Duodenal mucosa (tissue), 2 donors: ENCODE data around the gene CALHM5.

Experiments used
- H3K27ac ChIP-seq: one replicate; pipeline ENCODE4 v1.7.0; 2013; ENCODE audit warnings: low read depth, low read length
- H3K27me3 ChIP-seq, 2 donors: one replicate each; pipeline ENCODE4 v1.7.0; 2013; ENCODE audit warnings: low read length in 2 of 2, control low read depth in 1 of 2; ENCODE audit not compliant: insufficient read depth in 2 of 2, control insufficient read depth in 1 of 2
- H3K36me3 ChIP-seq, 2 donors: one replicate each; pipeline ENCODE4 v1.7.0; 2013; ENCODE audit warnings: low read length in 2 of 2, control low read depth in 1 of 2; ENCODE audit not compliant: insufficient read depth in 2 of 2, control insufficient read depth in 1 of 2
- H3K4me1 ChIP-seq, 2 donors: one replicate each; pipeline ENCODE4 v1.7.0; 2013; ENCODE audit warnings: low read length in 2 of 2, control low read depth in 1 of 2; ENCODE audit not compliant: insufficient read depth in 2 of 2, control insufficient read depth in 1 of 2
- H3K4me3 ChIP-seq, 2 donors: one replicate each; pipeline ENCODE4 v1.7.0; 2013; ENCODE audit warnings: low read length in 2 of 2, low read depth in 1 of 2
- H3K9ac ChIP-seq, 2 donors: one replicate each; pipeline ENCODE4 v1.7.0; 2013; ENCODE audit warnings: low read length in 2 of 2, low read depth in 1 of 2
- H3K9me3 ChIP-seq, 2 donors: one replicate each; pipeline ENCODE4 v1.7.0; 2013; ENCODE audit warnings: low read length in 2 of 2, control low read depth in 1 of 2; ENCODE audit not compliant: control insufficient read depth in 1 of 2

Gene CALHM5

GRCh38 chr6:116562019-116562403 lies 50.6 kb downstream of the CALHM5 start:
- no peaks in the 10 kb centered on the region for H3K36me3 ChIP-seq
- no peak overlapping the region for H3K27ac ChIP-seq
- no peak overlapping the region for H3K9ac ChIP-seq
- peaks cover 0 to 6% of the 10 kb centered on the region in 2 donors for H3K4me1 ChIP-seq
- no peaks in the 10 kb centered on the region for H3K9me3 ChIP-seq
- H3K4me3 ChIP-seq, result no peak overlapping the region
- H3K27me3 ChIP-seq, result peaks cover 15 to 16% of the 10 kb centered on the region in 2 donors

GRCh38 chr6:116562614-116563013 lies 51.2 kb downstream of the CALHM5 start:
- Histone ChIP-seq H3K27ac (no peak overlapping the region), H3K4me1 (peaks cover 0 to 6% of the 10 kb centered on the region in 2 donors), H3K9me3 (no peaks in the 10 kb centered on the region), H3K9ac (no peak overlapping the region), H3K27me3 (peaks cover 15 to 16% of the 10 kb centered on the region in 2 donors), H3K4me3 (no peak overlapping the region), H3K36me3 (no peaks in the 10 kb centered on the region)

GRCh38 chr6:116563830-116564229 lies 52.4 kb downstream of the CALHM5 start:
- Histone ChIP-seq H3K27me3 (peaks cover 15 to 16% of the 10 kb centered on the region in 2 donors), H3K27ac (no peak overlapping the region), H3K4me1 (peaks cover 0 to 6% of the 10 kb centered on the region in 2 donors), H3K4me3 (no peak overlapping the region), H3K9ac (no peak overlapping the region), H3K36me3 (no peaks in the 10 kb centered on the region), H3K9me3 (no peaks in the 10 kb centered on the region)

- Histone ChIP-seq H3K4me3 (no peak overlapping the region), H3K36me3 (no peaks in the 10 kb centered on the region), H3K27ac (no peak overlapping the region), H3K4me1 (peaks cover 0 to 6% of the 10 kb centered on the region in 2 donors), H3K9me3 (no peaks in the 10 kb centered on the region), H3K27me3 (peaks cover 15 to 16% of the 10 kb centered on the region in 2 donors), H3K9ac (no peak overlapping the region)
These were observed 52.9 kb downstream of the CALHM5 start for GRCh38 chr6:116564311-116564710.

- Histone ChIP-seq H3K4me1 (peaks cover 3 to 9% of the 10 kb centered on the region in 2 donors), H3K9ac (peak overlapping the region in 1 of 2 donors; percentile 7), H3K9me3 (no peaks in the 10 kb centered on the region), H3K36me3 (no peaks in the 10 kb centered on the region), H3K27me3 (peaks cover 15 to 16% of the 10 kb centered on the region in 2 donors), H3K27ac (no peak overlapping the region), H3K4me3 (peak overlapping the region; percentile 53 to 56)
These were observed 53.8 kb downstream of the CALHM5 start for GRCh38 chr6:116564921-116565872.

GRCh38 chr6:116568111-116568510 lies 56.7 kb downstream of the CALHM5 start:
- H3K9ac ChIP-seq, result no peak overlapping the region
- H3K4me3 ChIP-seq, result no peak overlapping the region

DNA sequence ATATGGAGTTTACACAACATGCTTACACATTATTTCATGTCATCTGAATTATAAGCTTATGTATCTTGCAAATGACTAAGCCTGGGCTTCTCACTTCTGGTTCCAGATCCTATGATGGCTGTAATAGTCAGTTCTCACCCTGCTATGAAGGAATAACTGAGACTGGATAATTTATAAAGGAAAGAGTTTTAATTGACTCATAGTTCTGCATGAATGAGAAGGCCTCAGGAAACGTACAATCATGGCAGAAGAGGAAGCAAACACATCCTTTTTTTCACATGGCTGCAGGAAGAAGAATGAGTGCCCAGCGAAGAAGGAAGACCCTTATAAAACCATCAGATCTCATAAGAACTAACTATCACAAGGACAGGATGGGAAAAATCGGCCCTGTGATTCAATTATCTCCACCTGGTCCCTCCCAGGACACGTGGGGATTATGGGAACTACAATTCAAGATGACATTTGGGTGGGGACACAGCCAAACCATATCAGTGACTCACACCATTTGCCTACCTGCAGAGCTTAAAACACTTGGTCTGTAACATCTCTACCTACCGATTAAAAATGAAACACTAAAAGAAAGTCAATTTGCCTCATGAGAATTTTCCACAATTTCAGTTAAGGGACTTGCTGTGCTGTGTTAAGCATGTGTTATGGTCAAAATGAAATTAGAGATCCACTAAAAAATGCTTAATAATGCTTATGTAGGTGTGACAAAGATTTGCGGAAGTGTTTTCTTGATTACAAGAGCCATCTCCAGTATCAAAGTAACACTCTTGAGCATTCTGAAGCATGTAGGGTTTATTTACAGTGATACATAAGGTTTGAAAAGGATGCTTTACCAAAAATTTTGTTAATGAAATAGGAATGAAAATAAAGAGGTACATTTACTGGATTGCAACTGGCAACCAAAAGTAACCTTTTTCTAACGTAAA lies 57.6 kb downstream of the CALHM5 start:
- Histone ChIP-seq H3K4me1 (peaks cover 20 to 30% of the 10 kb centered on the region in 2 donors), H3K36me3 (no peaks in the 10 kb centered on the region), H3K27ac (no peak overlapping the region), H3K27me3 (peaks cover 11 to 15% of the 10 kb centered on the region in 2 donors), H3K4me3 (no peak overlapping the region), H3K9ac (no peak overlapping the region), H3K9me3 (no peaks in the 10 kb centered on the region)

More at GRCh38 chr6:116568111-116568510, 56.7 kb downstream of the CALHM5 start:
- H3K27ac ChIP-seq, result no peak overlapping the region
- no peaks in the 10 kb centered on the region for H3K36me3 ChIP-seq
- H3K27me3 ChIP-seq, result peaks cover 11 to 15% of the 10 kb centered on the region in 2 donors
- peaks cover 16 to 23% of the 10 kb centered on the region in 2 donors for H3K4me1 ChIP-seq
- H3K9me3 ChIP-seq, result no peaks in the 10 kb centered on the region

DNA sequence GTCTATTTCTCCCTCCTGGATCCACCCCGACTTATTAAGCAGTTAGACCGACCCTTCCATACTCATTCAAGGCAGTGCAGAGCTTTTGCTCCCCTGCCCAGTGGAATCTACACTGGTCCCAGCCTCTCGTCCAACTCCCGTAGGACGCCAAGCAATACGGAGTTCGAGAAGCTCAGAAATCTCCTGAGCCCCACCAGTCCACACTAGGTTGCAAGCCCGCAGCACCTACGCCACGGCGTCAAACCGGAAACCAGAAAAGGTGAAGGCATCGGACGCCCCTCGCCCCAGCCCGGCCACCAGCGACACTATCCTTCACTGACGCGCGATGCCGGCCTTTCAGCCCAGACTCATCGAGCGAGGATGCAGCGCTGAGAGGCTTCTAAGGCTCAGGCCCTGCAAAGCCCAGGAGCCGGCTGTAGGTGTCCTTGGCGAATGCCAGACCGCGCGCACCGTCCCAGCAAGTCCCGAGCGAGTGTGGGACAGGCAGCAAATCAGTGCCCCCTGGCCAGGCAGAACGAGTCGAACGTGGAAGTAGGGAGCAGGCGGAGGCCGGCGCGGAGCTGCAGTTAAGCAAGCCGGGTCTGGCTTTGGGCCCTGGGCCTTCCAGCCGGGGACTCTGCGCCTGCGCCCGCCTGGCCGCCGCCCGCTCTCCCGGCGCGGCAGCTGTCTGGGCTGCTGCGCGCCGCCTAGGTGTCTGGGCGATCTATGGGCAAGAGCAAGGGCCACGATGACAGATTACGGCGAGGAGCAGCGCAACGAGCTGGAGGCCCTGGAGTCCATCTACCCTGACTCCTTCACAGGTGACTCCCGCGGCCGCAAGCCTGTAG lies 59.6 kb downstream of the CALHM5 start, which contains the start of gene RWDD1:
Gene RWDD1 (plus strand): TSS at position 649 of the 827 bp plus-strand sequence. CDS start 79 bp downstream, at position 728.
- peak within 1 kb of the TSS; percentile 88 to 99 for H3K4me3 ChIP-seq
- H3K9ac ChIP-seq, result peak within 1 kb of the TSS; percentile 69 to 96
- peak within 1 kb of the TSS; percentile 80 for H3K27ac ChIP-seq
- no peaks in the 10 kb centered on the region for H3K27me3 ChIP-seq
- H3K4me1 ChIP-seq, result peaks cover 20 to 24% of the 10 kb centered on the region in 2 donors
- H3K9me3 ChIP-seq, result no peaks in the 10 kb centered on the region
- peaks cover 0 to 4% of the 10 kb centered on the region in 2 donors for H3K36me3 ChIP-seq

GRCh38 chr6:116571683-116572000 lies 60.2 kb downstream of the CALHM5 start:
- H3K27me3 ChIP-seq, result no peaks in the 10 kb centered on the region
- peak overlapping the region; percentile 88 to 99 for H3K4me3 ChIP-seq
- H3K27ac ChIP-seq, result peak overlapping the region; percentile 80
- peak overlapping the region; percentile 69 to 95 for H3K9ac ChIP-seq
- H3K9me3 ChIP-seq, result no peaks in the 10 kb centered on the region
- H3K36me3 ChIP-seq, result peaks cover 0 to 7% of the 10 kb centered on the region in 2 donors
- peaks cover 20 to 24% of the 10 kb centered on the region in 2 donors for H3K4me1 ChIP-seq
